ENCODE results near the gene EDEM3. TPM values are rescaled to one million over a fixed set of nuclear protein-coding genes. Genes with fewer than 3 reads are reported as not detected.

Gene EDEM3
- total RNA-seq, 1 experiment from 2014 or later, result 14.1 TPM

DNA sequence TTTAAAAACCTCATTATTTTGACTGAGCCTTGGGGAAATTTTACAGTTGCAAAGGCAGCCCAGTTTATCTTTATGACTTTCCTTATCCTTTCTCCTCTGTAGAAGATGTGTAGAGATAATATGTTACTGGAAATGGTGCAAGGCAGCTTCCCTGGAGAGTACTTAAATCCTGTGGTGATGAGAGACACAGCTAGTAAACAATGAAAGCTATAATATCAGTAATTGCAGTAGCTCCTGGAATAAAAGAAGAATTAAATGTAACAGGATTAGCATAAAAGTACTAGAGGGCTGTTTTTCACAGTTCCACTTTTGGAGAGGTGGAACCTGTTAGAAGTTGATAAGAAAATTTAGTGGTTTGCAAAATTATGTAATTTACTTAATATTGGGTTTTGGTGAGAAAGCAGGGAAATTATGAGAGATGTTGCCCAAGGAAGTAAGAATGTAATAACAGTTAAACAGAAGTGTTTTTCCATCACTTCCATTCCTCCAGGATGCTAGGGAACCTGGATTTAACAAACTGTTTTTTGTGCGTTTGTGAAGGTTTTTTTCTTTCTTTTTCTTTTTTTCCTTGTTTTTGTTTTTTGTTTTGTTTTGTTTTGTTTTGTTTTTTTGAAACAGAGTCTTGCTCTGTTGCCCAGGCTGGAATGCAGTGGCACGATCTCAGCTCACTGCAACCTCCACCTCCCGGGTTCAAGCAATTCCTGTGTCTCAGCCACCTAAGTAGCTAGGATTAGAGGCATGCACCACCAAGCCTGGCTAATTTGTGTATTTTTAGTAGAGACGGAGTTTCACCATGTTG lies 15.7 kb upstream of the EDEM3 start:
- Histone ChIP-seq H3K4me3 (ENCODE audit: low read depth, low read length) (no peak overlapping the region), H3K27me3 (replicated peaks; ENCODE audit: control insufficient read depth, insufficient read depth, low read length) (no peaks in the 10 kb centered on the region), H3K9me3 (no peaks in the 10 kb centered on the region), H3K4me1 (no peaks in the 10 kb centered on the region), H3K36me3 (ENCODE audit: control insufficient read depth, insufficient read depth, low read length) (no peaks in the 10 kb centered on the region)
- Mint-ChIP-seq H3K27me3 (ENCODE audit: insufficient read depth, unreplicated experiment) (no peaks in the 10 kb centered on the region), H3K27ac (ENCODE audit: unreplicated experiment) (no peak overlapping the region), H3K4me1 (ENCODE audit: low read depth, unreplicated experiment) (peaks cover 14% of the 10 kb centered on the region), H3K9me3 (ENCODE audit: unreplicated experiment) (no peaks in the 10 kb centered on the region), H3K36me3 (ENCODE audit: insufficient read depth, unreplicated experiment) (no peaks in the 10 kb centered on the region), H3K4me3 (ENCODE audit: unreplicated experiment) (no peak overlapping the region)
- intact Hi-C loops (cut with micrococcal nuclease; ENCODE audit: unreplicated experiment), result no loop called here
- ChIA-PET POLR2A (no interaction called here), CTCF (no interaction called here)
- no peak for DNase-seq
- no TSS peak for BruUV-seq (replicated peaks)
- TF ChIP-seq CTCF (IDR thresholded peaks at IDR 0.05; ENCODE audit: insufficient read depth in 1 of 2, low read depth in 1 of 2, low read length in 1 of 2, severe bottlenecking in 1 of 2, unreplicated experiment in 1 of 2), result no peak

DNA sequence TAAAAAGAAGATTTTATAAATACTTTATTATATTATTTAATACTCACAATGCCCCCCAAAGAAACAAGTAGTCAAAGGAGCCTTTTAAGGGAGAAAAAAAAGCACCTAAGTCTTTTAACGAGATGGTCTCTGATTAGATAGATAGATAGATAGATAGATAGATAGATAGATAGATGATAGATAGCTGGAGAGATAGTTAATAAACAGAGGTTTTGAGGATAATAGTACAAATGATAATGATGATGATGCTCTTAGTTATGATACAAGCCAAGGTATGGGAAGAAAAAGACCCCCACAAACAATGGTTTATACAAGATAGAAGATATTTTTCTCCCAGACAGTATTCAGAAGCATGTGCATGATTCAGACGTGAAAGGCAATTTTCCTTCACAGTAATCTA lies 14.6 kb upstream of the EDEM3 start:
- H3K27me3 ChIP-seq (replicated peaks; ENCODE audit: control insufficient read depth, insufficient read depth, low read length), result no peaks in the 10 kb centered on the region
- H3K4me3 ChIP-seq (ENCODE audit: low read depth, low read length), result no peak overlapping the region
- no TSS peak for BruUV-seq (replicated peaks)
- TF ChIP-seq CTCF (IDR thresholded peaks at IDR 0.05; ENCODE audit: insufficient read depth in 1 of 2, low read depth in 1 of 2, low read length in 1 of 2, severe bottlenecking in 1 of 2, unreplicated experiment in 1 of 2), result no peak
- ChIA-PET POLR2A (no interaction called here), CTCF (no interaction called here)
- H3K9me3 Mint-ChIP-seq (ENCODE audit: unreplicated experiment), result no peaks in the 10 kb centered on the region
- no peaks in the 10 kb centered on the region for H3K4me1 ChIP-seq
- peaks cover 14% of the 10 kb centered on the region for H3K4me1 Mint-ChIP-seq (ENCODE audit: low read depth, unreplicated experiment)
- no peak overlapping the region for H3K27ac Mint-ChIP-seq (ENCODE audit: unreplicated experiment)
- no peak for DNase-seq
- intact Hi-C loops (cut with micrococcal nuclease; ENCODE audit: unreplicated experiment), result no loop called here
- no peaks in the 10 kb centered on the region for H3K36me3 ChIP-seq (ENCODE audit: control insufficient read depth, insufficient read depth, low read length)
- H3K36me3 Mint-ChIP-seq (ENCODE audit: insufficient read depth, unreplicated experiment), result no peaks in the 10 kb centered on the region
- no peaks in the 10 kb centered on the region for H3K27me3 Mint-ChIP-seq (ENCODE audit: insufficient read depth, unreplicated experiment)
- H3K9me3 ChIP-seq, result no peaks in the 10 kb centered on the region
- H3K4me3 Mint-ChIP-seq (ENCODE audit: unreplicated experiment), result no peak overlapping the region

DNA sequence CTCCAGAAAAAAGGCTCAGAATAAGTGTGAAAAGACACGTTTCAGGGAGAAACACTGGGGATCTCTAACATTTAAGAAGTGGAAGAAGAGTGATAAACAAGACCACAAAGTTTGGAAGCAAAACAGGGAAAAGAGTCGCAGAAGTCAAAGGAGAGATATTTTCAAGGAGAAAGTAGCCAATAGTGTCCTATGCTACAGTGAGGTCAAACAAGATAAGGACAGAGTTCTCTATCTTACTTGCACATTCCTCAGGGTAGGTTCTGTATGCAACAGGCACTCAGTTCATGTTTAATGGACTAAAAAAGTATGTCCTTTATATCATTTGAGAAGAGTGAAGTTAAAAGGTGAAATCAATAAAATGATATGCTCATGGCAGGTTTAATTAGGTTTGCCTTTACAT lies 13.8 kb upstream of the EDEM3 start:
- intact Hi-C loops (cut with micrococcal nuclease; ENCODE audit: unreplicated experiment), result no loop called here
- Histone ChIP-seq H3K4me1 (no peaks in the 10 kb centered on the region), H3K9me3 (no peaks in the 10 kb centered on the region), H3K4me3 (ENCODE audit: low read depth, low read length) (no peak overlapping the region), H3K27me3 (replicated peaks; ENCODE audit: control insufficient read depth, insufficient read depth, low read length) (no peaks in the 10 kb centered on the region), H3K36me3 (ENCODE audit: control insufficient read depth, insufficient read depth, low read length) (no peaks in the 10 kb centered on the region)
- Mint-ChIP-seq H3K27ac (ENCODE audit: unreplicated experiment) (no peak overlapping the region), H3K4me3 (ENCODE audit: unreplicated experiment) (no peak overlapping the region), H3K27me3 (ENCODE audit: insufficient read depth, unreplicated experiment) (no peaks in the 10 kb centered on the region), H3K4me1 (ENCODE audit: low read depth, unreplicated experiment) (peaks cover 8% of the 10 kb centered on the region), H3K9me3 (ENCODE audit: unreplicated experiment) (peaks cover 5% of the 10 kb centered on the region), H3K36me3 (ENCODE audit: insufficient read depth, unreplicated experiment) (no peaks in the 10 kb centered on the region)
- no peak for DNase-seq
- no peak for TF ChIP-seq CTCF (IDR thresholded peaks at IDR 0.05; ENCODE audit: insufficient read depth in 1 of 2, low read depth in 1 of 2, low read length in 1 of 2, severe bottlenecking in 1 of 2, unreplicated experiment in 1 of 2)
- POLR2A ChIA-PET, result no interaction called here
- CTCF ChIA-PET, result no interaction called here
- no TSS peak for BruUV-seq (replicated peaks)

Data from Caco-2 (cell line).